Measurements from ENCODE around the gene SMIM35.
"Not testable (repeated sequence)": the region's sequence is repeated elsewhere in the genome, so short reads cannot be mapped to it uniquely, and the experiment has no call there.

SMIM35 gene

DNA sequence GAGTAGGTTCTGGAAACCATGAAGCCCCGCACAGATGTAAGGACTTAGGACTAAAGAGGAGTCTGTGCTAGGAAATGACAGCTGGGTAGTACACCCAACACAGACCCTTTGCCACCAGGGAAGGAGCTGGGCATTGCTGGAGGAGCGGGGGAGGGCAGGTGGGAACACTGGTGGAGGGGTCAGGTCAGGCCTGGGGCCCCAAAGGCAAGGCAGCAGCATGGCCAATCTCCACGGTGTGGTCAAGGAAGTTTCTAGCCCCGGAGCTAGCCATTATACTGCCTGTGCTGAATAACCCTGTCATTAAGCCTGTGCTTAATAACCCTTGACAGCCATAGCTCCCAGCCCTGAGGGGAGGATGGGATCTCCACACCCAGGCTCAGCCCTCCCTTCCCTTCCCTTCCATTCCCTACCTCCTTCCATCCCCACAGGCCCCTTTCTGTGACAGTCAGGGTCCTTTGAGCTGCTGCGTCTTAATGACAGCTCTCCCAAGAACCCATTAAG lies 7.8 kb downstream of the SMIM35 start:
- DNase-seq, result no peak

DNA sequence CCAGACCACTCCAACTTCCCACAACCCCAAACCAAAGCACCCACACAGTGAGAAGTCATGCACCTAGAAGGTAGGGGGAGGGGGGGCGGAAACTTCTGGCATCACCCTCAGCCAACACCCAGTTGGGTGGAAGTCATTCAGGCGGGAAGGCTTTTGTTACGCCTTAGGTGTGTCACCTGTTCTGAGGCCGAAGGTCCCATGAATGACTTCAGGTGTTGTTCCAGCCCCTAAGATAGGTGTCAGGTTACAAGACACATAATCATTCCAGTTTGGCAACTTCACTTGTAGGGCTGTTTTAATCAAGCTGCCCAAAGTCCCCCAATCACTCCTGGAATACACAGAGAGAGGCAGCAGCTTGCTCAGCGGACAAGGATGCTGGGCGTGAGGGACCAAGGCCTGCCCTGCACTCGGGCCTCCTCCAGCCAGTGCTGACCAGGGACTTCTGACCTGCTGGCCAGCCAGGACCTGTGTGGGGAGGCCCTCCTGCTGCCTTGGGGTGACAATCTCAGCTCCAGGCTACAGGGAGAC lies 9.9 kb downstream of the SMIM35 start, which contains the start of gene TMPRSS4:
TSS of gene TMPRSS4 (plus strand) at position 325 of the 528 bp plus-strand sequence. CDS start 225 bp downstream, outside the sequence.
- DNase-seq, result no peak

GRCh38 chr11:118074785-118075184 lies 12.0 kb downstream of the SMIM35 start:
- DNase-seq, result no peak

GRCh38 chr11:118074091-118074685 lies 12.6 kb downstream of the SMIM35 start:
- no peak for DNase-seq

DNA sequence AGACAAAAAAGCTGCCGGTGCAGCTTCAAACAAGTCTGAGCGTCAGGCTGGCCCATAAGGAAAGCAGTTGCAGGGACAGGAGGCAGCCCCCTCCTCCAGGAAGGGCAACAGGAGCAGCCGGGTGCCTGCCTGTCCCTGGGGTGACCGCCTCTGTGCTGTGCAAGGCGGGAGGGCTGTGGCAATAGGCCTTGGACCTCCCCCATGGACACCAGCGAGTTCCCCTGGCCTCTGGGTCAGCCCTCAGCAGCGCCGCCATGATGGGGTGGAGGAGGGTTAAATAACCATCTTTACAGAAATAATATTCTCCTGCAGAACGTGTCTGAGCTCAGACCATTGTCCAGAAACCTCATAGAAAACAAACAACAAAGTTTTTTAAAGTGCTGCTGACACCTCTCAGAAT lies 13.2 kb downstream of the SMIM35 start:
- DNase-seq, result no peak

DNA sequence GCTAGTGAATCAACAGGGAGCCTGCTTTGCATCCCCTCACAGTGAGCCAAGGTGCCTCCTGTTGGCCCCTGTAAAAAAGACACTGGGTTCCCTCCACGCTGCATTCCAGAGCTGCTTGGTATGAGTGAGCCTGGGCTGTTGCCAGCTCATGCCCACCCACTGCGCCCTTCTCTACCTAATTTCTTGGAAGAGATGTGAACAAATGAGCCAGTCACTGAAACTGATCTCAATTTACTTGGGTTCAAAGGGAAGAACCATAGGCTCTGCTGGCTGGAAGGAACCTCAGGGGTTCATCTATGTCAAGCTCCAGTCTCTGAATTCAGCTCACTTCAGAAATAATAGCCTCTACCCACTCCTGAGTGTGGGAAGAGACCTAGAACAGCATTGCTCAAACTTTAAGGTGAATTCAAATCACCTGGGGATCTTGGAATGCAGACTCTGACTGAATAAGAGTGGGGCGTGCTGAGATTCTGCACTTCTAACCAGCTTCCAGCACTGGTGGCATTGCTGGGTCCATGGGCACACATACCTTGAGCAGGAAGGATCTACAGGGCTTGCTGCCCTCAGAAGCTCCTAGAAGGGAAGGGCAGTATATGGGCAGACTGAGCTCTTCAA lies 15.2 kb downstream of the SMIM35 start:
- DNase-seq, result no peak

DNA sequence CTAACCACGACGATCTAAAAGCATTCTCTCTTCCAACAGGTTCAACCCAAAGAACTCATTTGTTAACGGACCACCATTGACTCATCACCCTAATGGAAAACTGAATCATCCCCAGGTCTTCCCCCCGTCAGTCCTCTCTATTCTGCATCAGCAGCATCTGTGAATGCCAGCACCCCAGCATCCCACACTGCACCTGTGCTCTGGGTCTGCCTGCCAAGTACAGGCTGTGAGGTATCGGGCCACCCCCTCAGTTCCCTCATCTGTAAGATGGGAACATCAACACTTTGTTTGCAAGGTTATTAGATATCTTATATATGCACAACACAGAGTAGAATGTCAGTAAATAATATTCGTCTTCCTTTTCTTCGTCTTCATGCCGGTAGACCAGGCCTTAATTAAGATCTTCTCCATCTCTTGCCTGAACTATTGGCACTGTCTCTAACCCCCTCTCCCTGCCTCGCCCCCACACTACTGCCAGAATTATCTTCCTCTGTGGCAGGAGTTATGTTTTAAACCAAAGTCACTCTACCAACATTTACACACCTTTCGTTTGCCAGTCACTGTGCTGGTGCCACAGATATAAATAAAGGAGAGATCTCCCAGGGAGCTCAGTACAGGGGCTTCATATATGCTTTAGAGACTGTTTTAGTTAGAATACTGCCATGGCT lies 17.7 kb downstream of the SMIM35 start:
- no peak for DNase-seq

- DNase-seq, result no peak
These were observed 18.4 kb downstream of the SMIM35 start for GRCh38 chr11:118068206-118068944.

DNA sequence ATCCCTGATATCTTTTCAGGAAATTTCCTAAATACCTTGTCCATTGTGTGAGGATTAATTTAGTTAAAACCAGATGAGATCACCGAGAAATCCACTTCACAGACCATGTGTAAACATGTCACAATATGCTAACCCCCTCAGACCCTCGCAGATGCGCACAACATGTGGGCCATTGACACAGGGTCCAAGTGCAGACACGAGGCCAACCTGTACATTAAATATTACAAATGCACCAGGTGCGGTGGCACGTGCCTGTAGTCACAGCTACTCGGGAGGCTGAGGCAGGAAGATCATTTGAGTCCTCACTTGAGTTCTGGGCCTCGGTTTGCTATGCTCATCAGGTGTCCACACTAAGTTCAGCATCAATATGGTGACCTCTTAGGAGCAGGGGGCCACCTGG lies 19.8 kb downstream of the SMIM35 start:
- no peak for DNase-seq

DNA sequence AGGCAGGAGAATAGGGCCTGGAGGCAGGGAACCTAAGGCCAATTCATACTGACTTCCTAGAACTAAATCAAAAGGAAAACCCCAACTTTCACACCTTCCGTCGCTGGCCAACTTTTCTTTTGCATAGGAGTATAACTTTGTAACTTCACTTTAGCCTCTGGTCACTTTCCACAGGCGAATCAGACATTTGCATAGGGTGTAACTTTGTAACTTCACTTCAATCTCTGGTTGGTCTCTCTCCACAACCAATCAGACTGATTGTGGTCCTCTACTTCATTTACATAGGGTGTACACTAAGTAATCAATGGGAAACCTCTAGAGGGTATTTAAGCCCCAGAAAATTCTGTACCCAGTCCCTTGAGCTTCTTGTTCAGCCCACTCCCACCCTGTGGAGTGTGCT lies 21.4 kb downstream of the SMIM35 start:
- DNase-seq, result no peak

- DNase-seq, result no peak
These were observed 21.8 kb downstream of the SMIM35 start for GRCh38 chr11:118064956-118065355.

GRCh38 chr11:118062631-118063030 lies 24.1 kb downstream of the SMIM35 start:
- not testable (repeated sequence) for DNase-seq

GRCh38 chr11:118062181-118062580 lies 24.6 kb downstream of the SMIM35 start:
- DNase-seq, result not testable (repeated sequence)

- no peak for DNase-seq
These were observed 25.1 kb downstream of the SMIM35 start for GRCh38 chr11:118061586-118062125.

DNA sequence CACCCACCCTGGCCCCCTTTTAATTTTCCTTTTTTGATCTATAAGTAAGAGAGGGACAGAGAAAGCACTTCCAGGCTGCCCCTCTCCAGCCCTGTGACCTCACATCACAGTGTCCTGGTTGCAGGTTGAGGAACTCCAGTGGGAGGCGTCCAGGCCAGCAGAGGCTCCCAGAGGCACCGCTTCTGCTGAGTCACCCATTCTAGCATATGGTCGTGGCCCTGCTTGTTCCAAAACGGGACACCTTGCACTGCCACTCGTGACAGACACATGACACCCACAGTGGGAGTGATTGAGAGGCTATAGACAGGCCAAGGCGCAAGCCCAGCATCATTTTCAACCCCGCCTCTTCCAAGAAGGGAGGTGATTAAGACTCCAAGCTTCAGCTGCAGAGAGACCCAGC lies 25.9 kb downstream of the SMIM35 start:
- no peak for DNase-seq

GRCh38 chr11:118060081-118060661 lies 26.6 kb downstream of the SMIM35 start:
- no peak for DNase-seq

GRCh38 chr11:118059246-118059940 lies 27.4 kb downstream of the SMIM35 start:
- no peak for DNase-seq

DNA sequence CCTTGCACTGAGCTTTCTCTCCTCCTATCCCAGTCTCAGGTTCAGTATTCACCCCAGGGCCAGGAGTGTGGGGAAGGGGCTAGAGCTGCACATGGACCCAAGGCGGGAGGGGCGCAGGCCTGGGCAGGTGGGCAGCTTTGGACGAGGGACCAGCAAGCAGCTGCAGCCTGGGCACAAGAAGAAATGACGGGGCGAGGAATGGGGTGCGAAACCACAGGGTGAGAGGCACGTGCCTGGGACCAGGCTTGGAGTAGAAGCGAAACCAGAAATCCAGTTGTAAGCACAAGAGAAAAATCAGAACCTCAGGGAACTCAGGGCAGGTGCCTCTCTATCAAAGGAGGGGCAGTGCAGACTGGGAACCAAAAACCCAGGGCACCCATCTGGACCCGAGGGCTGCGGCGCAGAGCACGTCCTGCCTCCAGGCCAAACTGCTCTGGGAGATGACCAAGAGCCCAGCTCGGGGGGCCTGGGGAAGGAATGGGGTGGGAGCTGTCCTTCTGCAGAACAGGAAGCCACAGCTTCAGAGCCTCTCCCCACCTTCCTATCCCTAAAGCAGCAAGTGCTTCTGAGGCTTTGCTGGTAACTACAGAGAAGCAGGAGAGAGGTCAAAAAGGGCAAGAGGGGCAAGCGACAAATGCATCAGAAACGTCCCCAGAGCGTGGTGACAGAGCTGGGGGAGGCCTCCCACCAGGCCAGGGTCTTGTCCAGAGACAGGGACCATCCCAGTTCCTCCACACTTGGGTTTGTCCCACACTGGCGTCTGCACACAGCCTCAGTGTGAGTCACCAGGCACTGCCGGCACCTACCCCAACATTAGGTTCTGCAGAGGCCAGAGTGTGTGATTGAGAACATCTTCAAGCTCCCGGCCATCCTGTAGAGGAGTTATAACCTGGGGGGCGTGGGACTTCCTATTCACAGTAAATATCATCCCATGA lies 28.2 kb downstream of the SMIM35 start:
- no peak for DNase-seq

- no peak for DNase-seq
These were observed 29.3 kb downstream of the SMIM35 start for GRCh38 chr11:118057251-118058145.

DNA sequence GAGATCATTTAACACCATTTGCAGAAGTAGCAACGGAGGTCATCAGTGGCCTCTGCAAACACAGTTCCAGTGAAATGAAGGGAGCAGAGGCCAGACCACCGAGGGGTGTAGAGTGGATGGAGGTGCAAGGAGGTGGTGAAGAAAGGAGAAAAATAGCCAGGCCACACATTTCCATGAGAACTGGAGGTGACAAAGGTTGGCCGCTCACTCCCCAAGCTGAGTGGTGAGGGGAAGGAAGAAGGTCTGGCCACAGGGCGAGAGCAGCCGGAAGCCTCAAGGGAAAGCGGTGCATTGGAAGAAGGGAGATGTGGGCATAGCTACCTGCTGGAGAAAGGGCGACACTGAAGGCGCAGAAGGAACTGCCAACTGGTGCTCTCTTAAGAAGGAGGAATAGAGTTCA lies 30.0 kb downstream of the SMIM35 start:
- DNase-seq, result no peak

All from stimulated activated CD4-positive, alpha-beta T cell treated with anti-CD3 and anti-CD28 coated beads, Interleukin-2, amount 100 ng/mL, for 48 hours (primary cell).